HG02981 (cell line): ENCODE measurements around the gene NIPAL3.

Experiments used
- ATAC-seq: cut with Tn5 transposase; IDR thresholded peaks from one replicate; pipeline ENCODE4 v1.9.1; 2021; ENCODE audit warnings: mild to moderate bottlenecking, moderate library complexity; ENCODE audit not compliant: unreplicated experiment

The NIPAL3 gene

DNA sequence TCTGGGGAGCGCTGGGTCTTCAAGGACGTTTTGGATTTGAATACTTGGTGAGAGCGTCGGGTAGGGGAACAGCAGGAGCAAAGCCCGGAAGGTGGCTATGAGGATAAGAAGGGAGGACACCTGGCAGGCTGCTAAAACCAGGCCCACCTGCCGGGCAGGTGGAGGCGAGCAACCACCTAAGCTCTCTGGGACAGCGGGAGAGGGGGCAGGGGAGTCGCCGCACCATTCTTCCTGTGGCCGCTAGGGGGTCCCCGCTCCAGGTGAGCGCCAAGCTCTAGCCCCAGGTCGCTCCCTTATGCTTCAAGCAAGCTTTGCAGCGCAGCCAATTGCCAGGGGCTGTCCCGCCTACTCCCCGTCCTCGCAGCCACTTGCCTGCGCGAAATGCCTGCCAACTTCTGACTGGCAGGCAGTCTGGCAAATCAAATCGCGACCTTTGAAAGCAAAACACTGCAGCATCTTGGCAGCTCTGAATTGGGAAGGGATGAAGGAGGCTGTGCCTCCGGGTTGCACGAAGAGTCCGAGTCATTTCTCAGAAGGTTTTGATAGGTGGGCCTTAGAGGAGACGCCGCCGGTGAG, at the start of gene NIPAL3:
NIPAL3 (plus strand) TSS at position 469 of the 576 bp plus-strand sequence. CDS start 3,746 bp downstream, outside the sequence.
- ATAC-seq = peak; percentile 88

DNA sequence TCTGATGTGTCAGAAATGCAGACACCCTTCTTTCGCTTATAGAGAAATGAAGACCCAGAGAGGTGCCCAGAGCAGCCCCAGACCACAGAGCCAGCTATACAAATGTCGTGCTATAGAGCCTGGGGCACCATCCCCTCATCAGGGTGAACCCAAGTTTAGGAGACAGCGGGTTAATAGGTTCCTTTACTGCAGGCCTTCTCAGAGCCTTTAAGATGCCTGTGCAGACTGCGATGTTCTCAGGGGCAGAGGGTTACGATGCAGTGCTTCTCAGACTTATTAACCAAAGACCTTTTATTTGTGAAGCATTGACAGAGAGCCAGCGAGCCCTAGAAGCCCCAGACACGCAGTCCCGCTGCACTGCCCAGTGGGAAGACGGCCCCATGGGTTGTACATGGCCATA, 48.9 kb upstream of the NIPAL3 start:
- ATAC-seq = no peak

GRCh38 chr1:24369199-24369598, 46.4 kb upstream of the NIPAL3 start:
- no peak for ATAC-seq

DNA sequence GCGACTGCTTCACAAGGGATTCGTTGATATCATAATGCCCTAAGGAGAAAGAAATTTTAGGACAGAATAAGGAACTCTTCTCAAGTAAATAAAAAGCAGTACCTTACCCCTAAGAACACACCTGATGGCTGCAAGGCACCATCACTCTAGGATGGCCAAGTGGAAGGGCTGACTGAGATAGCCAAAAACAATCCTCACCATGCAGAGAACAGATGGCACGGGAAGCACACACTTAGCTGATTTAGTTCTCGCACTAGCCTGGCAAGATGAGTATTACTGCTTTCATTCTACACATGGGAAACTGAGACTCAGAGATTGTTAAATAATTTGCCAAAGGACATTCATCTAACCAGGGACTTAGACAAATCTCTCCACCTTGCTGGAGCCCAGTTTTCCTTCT, 45.8 kb upstream of the NIPAL3 start:
- no peak for ATAC-seq

- no peak for ATAC-seq
These were observed 42.6 kb upstream of the NIPAL3 start for GRCh38 chr1:24373044-24373443.

- no peak for ATAC-seq
These were observed 41.9 kb upstream of the NIPAL3 start for GRCh38 chr1:24373710-24374109.

DNA sequence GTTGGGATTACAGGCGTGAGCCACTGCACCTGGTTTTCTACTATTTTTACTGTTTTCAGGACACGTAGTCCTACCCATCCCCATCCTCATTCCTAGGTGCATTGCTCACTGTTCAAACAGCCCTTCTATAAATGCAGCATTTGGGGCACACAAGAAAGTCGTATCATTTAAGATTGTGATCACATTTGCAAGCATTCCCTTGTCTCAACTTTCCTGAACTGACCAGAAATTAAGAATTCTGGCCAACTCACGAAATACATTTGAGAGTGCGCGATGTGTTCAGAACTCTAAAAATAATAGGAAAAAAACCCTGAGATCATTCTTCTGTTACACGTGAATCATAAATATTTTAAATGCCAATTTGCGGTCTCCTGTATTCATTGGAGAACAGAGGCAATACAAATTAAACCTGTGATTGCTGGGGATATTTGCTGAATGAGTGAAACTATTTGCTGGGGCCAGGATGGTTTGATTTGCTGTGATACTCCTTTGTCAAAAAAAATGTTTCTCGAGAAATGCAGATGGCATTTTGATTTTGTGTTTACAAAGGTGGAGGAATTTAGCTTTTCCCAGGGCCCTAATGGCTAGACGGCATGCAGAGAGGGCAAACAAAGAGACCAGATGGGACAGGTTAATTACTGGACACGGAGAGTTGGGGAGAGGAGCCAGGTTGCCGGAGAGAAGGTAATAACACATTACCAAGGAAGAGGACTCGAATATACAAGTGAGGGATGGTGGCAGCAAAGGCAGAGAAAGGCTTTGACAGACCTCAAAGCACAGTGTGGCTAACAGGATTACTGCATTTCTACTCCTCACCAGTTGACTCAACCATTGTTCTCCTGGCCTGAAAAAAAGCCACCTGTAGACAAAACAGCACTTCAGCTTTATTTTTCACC, 40.5 kb upstream of the NIPAL3 start:
- no peak for ATAC-seq

DNA sequence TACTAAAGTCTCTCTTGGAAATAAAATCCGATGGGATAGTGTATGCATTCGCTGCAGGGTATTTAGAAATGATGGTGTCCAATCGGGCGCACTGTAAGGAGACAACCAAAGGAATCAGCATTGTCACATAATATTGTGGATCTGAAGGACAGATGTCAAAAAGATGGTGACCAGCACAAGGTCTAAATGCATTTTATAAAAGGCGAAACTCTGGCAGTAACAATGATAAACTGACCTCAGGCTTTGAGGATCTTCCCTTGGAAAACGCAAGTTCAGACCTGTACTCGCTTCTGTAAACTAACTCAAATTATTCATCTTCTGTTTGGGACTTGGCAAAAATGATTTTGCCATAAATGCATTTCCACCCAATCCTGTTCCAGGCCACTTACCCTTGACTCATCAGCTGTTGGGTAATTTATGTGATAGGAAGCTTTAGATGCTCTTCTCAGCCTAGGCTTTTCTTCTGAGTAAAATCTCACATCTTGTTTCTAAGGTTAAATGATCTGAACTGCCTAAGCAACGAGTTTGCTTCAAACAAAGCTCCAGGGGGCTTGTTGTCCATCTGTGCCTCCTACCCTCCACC, 35.8 kb upstream of the NIPAL3 start:
- ATAC-seq = no peak

DNA sequence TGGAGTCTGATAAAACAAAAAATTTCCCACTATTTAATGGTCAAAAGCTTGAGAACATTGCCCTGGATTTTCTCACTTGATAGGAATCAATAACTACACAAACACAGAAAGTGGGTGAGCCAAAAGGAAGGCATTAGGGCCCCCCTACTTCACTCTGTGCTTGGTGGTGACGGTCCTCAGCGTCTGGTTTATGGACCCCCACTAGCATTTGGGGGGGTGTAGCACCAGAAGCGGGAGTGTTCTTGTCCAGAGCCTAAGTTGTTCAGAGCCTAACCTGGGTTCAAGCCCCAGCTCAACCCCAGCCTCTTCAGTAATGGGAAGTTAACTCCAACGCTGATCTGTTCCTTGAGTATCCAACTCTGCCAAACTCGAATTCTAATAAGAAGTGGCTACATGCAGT, 35.1 kb upstream of the NIPAL3 start:
- no peak for ATAC-seq

DNA sequence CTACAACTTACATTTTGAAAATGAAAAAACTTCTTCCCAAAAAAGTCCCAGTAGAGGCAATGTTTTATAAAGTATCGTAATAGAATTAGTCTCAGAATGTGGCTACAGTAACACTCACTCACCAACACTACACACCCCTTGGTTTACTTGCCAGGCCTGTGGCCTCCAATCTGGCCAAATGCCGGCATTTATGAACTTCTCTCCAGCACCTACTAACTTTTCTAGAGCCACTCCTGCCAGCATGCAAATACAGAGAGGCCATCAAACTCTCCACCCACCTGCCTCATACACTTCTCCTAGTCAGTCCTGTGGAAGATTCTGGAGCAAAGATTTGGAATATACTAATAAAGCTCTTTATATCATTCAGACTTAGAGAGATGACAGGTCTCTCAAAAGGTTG, 34.3 kb upstream of the NIPAL3 start:
- ATAC-seq = no peak

- ATAC-seq = no peak
These were observed 33.4 kb upstream of the NIPAL3 start for GRCh38 chr1:24382165-24382577.

DNA sequence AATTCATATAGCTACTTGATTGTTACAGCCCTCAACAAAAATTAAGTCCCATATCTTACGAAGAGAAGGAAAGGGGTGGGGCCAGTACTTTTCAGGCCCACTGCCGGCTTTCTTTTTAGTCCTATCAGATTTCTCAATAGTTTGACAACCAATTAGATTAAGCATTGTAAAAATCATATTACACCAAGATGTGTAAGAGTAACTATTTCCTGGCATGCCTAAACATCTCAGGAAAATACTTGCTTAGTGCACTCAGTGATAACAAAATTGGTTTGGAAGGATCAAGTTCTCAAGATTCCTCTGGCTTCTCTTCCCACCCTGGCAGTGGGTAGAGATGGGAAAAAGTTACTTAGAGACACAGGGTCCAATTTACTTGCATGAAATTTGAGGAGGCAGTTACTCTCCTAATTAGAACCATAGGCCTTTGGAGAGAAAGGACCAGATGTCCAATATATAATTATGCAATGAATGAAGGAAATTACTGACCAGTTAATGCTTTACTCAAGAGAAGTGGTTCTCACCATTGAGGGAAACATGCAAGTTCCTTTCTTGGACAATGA, 32.1 kb upstream of the NIPAL3 start:
- no peak for ATAC-seq

DNA sequence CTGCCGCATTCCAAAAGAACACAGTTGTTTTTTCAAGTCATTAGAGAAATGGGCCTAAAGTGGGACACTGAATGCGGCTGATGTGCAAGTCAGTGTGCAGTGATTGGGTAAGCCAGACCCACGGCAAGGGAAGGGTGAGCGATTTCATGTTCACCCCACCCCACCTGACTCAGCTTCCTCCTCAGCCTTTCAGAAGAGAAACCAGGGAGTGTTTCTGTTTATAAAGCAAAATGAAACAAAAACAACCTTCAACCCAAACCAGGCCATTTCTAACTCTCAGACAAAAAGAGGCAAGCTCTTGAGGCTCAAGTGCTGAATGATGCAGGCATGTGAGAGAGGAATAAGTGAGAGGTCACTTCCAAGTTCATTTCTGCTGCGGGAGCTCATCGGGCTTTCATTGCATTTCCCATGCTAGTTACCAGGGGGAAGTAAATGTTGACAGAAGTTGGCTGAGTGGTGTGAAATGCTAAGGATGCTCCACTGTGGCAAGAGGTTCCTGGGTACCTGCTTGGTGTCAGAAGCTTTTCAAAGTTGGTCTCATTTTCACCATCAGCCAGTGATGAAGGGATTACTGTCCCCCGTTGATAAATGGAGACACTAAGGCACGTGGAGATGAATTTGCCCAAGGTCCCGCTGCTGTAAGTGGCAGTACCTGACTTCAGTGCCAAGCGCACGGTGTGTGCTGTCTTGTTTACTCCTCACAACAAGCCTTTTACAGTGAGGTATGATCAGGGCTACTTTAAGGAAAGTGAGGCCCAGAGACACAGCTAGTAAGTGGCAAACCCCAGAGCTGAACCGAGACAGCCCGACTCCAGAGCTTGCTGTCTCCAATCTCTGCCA, 31.1 kb upstream of the NIPAL3 start:
- ATAC-seq = no peak

DNA sequence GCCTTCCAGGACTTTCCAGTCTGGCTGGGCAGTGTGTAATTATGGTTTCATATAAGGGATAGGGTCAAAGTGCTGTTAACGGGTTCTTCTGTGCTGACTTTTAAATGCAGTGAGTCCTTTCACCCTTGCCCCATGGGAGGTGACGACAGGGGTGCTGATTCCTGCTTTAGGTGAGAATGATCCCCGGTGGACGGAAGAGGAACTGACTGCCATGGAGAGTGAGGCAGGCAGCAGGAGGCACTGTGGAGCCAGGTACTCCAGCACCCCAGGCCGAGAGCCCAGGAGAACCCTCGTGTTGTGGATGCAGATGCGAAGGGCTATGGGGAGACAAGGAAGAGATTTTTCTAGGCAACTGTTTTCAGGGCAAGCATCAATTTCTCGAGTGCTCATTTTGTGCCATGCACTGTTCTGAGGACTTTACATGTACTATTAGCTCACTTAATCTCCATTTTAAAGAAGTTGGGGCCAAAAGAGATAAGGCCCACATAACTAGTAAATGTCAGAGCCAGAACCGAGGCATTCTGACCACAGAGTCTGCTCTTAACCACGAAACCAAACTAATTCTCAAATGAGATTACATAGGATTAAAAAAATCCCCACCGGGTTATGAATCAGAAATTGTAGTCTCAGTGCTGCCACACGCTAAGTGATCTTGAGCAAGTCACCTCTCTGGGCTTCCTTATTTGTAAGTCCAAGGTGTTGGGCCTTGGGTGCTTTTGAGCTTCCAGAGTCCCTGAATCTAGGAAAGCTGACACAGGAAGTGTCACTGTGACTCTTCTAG, 30.3 kb upstream of the NIPAL3 start:
- ATAC-seq = no peak

DNA sequence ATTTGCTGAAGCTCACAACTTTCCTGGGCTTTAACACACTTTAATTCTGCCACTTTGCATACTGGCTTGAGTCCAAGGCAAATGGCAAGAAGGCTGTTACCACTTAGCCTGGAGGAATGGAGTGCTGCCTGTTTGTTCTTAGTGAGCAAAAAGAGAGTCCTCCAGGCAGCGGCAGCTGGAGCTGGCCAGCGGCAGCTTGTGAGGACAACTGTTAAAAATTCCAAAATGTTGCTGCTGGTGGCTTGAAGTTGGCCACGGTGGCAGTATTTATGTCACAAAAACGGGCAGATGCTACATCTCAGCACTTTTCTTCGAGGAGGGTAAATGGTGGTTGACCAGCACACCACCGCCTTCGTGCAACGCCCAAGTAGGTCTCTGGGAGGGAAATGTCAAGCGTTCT, 29.4 kb upstream of the NIPAL3 start:
- ATAC-seq = no peak

DNA sequence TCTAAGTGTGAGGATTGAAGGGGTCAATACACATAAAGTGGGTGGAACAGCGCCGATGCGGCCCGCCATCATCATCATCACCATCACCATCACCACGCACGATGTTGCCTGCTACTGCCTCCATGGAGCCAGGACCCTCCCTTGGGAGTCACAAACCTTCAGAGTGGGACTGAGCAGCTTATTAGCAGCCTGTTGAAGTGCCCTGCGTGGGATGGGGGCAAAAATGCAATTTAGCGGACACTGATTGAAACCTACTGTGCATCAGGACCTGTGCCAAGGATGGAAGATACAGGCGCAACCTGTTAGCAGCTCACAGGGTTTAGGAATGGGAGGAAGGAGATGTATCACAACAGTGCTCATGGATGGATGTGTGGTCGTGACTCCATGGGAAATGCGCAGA, 28.7 kb upstream of the NIPAL3 start:
- no peak for ATAC-seq

- ATAC-seq = no peak
These were observed 27.9 kb upstream of the NIPAL3 start for GRCh38 chr1:24387636-24388175.

DNA sequence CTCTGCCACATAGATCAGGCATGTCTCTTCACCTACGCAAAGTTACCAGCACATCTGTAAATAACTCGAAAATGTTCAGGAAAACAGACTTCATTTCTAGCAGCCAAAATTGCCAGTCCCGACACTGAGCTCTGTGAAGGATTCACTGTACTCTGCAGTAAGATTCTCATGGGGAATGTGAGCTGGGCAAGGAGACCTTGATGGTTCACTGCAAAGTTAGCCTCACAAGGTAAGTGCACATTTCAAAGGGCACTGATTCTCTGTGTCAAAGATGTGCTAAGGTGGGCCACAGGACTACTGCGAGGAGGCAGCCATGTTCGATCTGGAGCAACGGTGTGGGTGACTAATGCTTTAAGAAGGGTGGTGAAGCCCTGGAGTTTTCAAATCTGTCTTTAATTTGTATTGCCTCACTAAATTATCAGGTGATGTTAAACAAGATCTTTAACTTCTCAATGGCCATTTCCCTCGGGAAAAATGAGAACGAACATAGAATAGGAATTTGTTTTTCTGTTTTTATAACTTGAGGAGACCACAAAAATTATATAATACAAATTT, 27.2 kb upstream of the NIPAL3 start:
- ATAC-seq = no peak

DNA sequence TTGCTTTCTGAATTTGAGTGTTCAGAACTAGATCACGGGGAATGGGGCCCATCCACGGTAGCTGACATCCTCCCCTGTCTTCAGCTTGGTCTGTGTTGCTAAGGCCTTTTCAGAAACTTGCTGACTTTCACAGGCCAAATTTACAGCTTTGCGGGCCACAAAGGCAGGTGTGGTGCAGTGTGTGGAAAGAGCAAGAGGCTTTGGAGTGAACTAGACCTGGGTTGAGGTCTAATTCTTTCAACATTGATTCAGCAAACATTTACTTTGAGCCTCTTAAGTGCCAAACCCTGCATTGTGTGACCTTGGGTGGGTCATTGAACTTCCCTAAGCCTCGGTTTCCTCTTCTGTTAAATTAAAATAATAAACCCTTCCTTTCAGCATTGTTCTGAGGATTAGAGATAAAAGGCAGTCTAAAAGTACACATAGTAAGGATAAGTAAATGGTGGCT, 26.3 kb upstream of the NIPAL3 start:
- ATAC-seq = no peak
